OCI-LY1 (cell line): ENCODE measurements around the gene LARP6.

ENCODE experiments used
- EZH2 ChIP-seq: fragments of 200-600 bp; sonication (generic), shearing (Covaris generic); IDR thresholded peaks from 2 replicates; pipeline ENCODE4 v1.8.0; 2017; ENCODE audit warnings: borderline replicate concordance, mixed run types, mild to moderate bottlenecking, antibody characterized with exemption, low read length, moderate library complexity, mixed read lengths
- TF ChIP-seq, protein P1 (sequence below): fragments of 200-600 bp; sonication (generic), shearing (Covaris generic); IDR thresholded peaks from 2 replicates; pipeline ENCODE4 v1.5.1; 2017; ENCODE audit warnings: mild to moderate bottlenecking, antibody characterized with exemption, low read length, moderate library complexity, mixed read lengths

DNA sequence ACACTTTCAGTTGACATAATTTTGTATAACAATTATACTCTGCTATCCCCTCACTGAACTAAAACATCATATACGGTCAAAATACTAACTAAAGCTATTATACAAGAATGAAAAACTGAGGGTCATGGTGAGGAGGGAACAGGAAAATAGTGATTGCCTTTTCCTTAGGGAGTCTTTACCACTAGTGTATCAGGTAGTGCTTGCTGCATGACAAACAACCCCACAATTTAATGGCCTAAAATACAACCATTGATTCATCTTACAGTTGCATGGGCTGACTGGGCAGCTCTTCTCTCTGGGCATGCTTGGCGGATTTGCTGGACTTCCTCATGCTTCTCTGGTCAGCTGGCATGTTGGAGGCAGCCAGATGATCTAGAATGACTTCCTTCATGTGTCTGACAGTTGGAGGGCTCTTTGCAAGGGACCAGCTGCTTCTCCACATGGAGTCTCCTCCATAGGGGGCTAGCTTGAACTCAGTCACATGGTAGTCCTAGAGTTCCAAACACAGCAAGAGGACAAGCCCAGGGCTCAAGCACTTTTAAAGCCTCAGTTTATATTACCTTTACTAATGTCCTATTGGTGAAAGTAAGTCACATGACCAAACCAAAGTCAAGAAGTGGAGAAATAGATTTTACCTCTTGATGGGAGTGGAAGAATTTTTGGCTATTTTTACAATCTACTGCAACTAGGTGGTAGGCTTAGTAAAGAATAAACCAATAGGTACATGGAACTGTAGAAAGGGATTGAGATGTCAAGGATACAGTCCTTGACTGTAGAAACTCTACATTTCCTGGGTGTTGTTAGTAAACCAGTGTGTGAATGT lies 19.5 kb upstream of the LARP6 start:
- TF ChIP-seq EZH2, result no peak
- TF ChIP-seq, protein P1, sequence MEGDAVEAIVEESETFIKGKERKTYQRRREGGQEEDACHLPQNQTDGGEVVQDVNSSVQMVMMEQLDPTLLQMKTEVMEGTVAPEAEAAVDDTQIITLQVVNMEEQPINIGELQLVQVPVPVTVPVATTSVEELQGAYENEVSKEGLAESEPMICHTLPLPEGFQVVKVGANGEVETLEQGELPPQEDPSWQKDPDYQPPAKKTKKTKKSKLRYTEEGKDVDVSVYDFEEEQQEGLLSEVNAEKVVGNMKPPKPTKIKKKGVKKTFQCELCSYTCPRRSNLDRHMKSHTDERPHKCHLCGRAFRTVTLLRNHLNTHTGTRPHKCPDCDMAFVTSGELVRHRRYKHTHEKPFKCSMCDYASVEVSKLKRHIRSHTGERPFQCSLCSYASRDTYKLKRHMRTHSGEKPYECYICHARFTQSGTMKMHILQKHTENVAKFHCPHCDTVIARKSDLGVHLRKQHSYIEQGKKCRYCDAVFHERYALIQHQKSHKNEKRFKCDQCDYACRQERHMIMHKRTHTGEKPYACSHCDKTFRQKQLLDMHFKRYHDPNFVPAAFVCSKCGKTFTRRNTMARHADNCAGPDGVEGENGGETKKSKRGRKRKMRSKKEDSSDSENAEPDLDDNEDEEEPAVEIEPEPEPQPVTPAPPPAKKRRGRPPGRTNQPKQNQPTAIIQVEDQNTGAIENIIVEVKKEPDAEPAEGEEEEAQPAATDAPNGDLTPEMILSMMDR, result no peak
